ENCODE results near the gene SEPTIN12.

SEPTIN12 gene, protein sequence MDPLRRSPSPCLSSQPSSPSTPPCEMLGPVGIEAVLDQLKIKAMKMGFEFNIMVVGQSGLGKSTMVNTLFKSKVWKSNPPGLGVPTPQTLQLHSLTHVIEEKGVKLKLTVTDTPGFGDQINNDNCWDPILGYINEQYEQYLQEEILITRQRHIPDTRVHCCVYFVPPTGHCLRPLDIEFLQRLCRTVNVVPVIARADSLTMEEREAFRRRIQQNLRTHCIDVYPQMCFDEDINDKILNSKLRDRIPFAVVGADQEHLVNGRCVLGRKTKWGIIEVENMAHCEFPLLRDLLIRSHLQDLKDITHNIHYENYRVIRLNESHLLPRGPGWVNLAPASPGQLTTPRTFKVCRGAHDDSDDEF

DNA sequence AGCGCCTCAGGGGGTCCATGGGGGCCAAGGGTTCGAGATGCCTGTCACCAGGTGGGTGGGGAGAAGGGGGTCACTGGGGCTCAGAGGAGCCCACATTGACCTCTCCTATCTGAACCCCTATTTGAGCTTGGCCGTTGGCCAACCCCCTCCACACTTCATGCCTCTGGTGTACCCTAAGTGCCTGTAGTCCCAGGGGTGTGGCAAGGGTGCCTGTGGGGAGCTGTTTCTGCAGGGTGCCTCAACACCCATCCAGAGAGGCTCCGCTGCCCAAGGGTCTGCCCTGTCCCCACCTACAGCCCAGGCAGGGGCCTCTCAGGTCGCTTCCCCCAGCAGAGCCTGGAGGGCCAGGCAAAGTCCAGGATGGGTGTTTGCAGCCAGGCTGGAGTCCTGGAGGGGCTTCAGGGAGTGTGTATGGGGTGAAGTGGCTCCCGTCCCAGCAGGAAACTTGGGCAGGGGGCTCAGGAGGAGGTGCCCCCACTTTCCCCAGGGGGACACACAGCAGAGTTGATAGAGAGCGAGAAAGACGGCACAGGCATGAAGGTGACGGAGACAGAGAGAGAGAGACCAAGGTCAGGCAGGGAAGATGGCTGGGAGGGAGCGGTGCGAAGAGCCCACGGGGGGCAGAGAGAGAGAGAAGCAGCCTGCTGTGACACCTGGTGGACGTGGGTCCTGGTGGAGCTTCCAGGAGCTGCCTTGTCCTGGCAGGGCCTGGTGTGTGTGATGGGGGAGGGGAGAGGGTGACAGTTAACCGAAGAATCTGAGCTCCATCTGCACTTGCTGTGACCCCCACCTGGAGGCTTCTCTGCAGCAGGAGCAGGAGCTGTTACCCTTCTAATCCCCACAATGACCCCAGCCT, at the start of gene SEPTIN12:
TSS of gene SEPTIN12 (minus strand) at position 719 of the 856 bp plus-strand sequence. CDS start at position 19, 700 bp downstream.
- DNase-seq (ENCODE audit: low spot score): no peak

- no peak for DNase-seq (ENCODE audit: low spot score)
These were observed 48.6 kb upstream of the SEPTIN12 start for GRCh38 chr16:4836727-4837126.

- no peak for DNase-seq (ENCODE audit: low spot score)
These were observed 45.4 kb upstream of the SEPTIN12 start for GRCh38 chr16:4833584-4833983.

DNA sequence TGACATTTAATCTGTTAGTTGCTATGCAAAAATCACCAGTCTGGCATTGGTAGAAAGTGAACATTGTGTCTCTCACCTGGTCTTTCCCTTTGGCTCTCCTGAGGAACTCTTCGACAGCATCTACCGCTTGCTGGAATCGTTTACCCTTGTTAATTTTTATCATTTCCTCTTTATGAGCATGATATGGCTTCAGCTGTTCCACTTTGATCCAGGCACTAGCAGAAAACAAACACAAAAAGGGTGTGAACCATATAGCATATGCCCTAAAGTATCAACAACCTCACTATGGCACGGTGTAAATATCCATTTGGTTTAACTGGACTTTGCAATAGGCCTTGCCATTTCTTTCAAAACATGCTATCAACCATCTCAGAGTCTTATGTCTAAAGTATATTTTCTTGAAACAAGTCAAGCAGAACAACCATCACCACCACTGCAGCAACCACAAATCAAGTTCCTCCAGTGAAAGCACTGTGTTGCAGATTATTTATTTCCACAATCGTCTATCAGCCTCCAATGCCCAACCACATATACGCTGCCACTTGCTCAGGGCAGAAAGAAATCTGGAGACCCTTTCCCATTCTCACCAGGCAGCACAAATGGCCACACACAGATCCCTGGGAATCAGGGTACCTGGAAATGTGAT, 44.7 kb upstream of the SEPTIN12 start:
- DNase-seq (ENCODE audit: low spot score): no peak

GRCh38 chr16:4831616-4832015, 43.5 kb upstream of the SEPTIN12 start:
- no peak for DNase-seq (ENCODE audit: low spot score)

DNA sequence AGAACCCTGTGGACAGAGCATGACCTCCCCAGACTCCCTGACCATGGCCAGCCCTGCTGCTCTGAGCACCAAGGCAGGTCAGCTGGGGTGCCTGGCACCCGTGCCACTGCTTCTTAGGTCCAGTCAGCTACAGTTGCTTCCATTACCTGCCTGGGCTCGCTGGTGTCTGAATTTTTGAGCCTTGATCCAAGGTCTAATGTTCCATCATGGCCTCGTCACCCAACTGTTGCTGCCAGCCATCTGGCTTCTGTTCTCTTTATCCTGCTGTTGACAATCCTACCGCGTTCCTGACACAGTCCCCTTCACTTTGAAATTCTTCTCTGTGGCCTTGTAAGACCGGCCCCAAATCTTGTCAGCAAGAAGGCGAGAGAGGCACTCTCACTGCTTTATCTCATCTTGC, 42.3 kb upstream of the SEPTIN12 start:
- no peak for DNase-seq (ENCODE audit: low spot score)

GRCh38 chr16:4828567-4829321, 40.6 kb upstream of the SEPTIN12 start:
- DNase-seq (ENCODE audit: low spot score): no peak

DNA sequence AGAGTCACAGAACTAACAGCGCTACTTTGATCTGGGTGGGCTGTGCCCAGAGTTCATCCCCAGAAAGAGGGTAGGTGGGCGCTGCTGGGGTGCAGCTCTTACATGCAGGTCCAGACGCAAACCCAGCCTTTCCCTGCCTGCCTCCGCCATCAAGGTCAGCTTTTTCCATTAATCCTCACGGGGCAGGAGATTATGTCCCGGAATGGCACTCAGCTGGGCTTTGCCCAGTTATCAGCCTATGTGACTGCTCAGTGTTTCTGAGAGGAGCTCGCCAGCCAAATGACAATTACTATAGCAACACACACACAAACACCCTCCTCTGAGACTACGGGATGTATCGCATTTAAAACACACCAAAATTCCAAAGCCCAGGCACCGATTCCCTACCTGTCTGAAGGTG, 38.8 kb upstream of the SEPTIN12 start:
- no peak for DNase-seq (ENCODE audit: low spot score)

- no peak for DNase-seq (ENCODE audit: low spot score)
These were observed 38.4 kb upstream of the SEPTIN12 start for GRCh38 chr16:4826526-4826925.

- no peak for DNase-seq (ENCODE audit: low spot score)
These were observed 37.1 kb upstream of the SEPTIN12 start for GRCh38 chr16:4825196-4825595.

GRCh38 chr16:4820652-4821051, 32.5 kb upstream of the SEPTIN12 start:
- no peak for DNase-seq (ENCODE audit: low spot score)

GRCh38 chr16:4814542-4815173, 26.5 kb upstream of the SEPTIN12 start:
- DNase-seq (ENCODE audit: low spot score): no peak

- no peak for DNase-seq (ENCODE audit: low spot score)
These were observed 25.9 kb upstream of the SEPTIN12 start for GRCh38 chr16:4814046-4814445.

GRCh38 chr16:4813251-4814003, 25.3 kb upstream of the SEPTIN12 start:
- no peak for DNase-seq (ENCODE audit: low spot score)

DNA sequence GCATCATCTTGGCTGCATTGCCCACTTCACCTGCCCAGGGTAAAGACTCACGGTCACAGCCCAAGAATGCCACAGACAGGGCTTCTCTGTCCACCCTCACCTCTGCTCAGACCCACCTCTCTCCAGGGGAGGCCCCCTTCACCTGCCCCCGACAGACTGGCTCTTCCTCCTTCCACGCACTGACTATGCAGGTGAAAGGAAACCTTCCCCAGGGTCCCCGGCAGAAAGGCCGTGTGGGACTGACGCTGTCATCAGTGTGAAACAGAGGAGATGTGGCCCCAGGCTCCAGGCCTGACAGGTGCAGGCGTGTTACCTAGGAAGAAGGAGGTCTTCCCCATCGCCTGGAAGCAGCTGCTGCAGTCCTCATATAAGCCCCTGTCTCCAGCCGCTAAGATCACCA, 23.6 kb upstream of the SEPTIN12 start:
- DNase-seq (ENCODE audit: low spot score): no peak

DNA sequence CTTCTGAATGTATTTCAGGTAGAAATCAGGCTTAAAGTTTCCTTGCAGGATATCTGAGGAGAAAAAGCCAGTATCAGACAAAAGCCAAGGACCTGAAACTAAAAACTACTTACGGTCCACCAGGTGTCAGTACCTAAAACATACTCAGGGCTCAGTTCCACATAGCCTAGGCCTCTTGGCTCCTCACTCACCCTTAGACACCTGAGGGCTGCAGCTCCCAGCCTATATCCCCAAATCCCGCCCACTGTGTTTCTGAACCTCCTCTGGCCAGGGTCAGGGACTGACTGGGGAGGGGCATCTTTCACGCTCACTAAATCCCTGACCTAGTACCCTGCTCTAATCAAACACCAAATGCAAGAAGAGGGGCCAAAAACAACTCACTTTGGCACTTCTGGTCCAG, 23.1 kb upstream of the SEPTIN12 start:
- DNase-seq (ENCODE audit: low spot score): no peak

GRCh38 chr16:4806280-4806679, 18.1 kb upstream of the SEPTIN12 start:
- DNase-seq (ENCODE audit: low spot score): no peak

DNA sequence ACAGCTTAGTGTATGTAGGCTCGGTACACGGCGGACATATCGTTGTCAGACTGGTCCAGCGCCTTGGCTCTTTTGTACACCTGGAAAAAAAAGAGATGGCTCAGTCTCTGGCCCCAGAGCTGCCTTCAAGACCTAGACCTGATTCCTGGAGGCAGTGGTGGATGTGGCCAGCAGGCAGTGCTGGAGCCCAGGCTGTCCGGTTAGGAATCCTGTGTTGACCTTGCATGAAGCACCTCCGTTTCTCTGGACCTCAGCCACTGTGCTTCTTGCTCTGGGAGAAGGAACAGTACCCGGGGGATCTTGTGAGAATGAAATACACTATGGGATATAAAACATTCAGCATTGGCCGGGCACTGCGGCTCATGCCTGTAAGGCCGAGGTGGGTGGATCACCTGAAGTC, 17.1 kb upstream of the SEPTIN12 start:
- no peak for DNase-seq (ENCODE audit: low spot score)

DNA sequence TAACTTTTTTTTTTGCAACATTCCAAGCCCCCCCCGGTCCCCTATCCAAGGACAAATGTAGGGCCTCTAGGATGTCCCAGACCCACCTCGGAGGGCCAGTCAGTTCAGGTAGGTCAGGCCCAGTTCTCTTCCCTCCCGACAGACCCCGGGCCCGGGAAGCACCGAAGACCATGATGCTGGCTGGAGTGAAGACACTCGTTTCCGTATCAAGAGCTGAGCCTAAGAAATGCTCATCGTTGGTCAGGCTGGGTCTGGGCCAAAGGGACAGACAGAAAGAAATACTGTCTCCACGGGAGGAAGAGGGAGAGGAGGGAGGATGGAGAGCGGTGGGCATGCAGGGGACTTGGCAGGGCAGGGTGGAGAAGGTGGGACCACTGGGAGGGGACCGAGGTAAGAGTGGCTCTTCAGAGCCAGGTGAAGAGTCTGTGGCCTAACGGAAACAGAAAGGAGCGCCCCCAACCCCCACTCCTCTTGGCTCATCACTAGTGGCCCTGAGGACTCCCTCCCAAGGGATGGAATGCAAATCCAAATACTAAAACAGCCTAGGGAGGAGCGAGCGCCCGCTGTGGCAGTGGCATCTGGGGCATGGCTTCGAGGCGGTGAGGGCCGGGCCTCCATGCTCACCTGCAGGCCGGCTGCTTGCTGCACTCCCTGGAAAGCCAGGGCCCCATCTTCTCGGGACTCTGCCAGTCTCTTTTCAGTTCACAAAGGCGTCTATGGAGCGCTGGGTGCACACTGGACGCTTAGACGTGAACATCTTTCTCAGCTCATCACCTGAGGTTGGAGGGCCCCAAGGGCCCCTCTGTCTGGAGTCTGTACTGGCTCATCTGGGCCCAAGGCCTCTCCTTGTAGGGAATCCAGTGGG, 16.0 kb upstream of the SEPTIN12 start:
- DNase-seq (ENCODE audit: low spot score): no peak

DNA sequence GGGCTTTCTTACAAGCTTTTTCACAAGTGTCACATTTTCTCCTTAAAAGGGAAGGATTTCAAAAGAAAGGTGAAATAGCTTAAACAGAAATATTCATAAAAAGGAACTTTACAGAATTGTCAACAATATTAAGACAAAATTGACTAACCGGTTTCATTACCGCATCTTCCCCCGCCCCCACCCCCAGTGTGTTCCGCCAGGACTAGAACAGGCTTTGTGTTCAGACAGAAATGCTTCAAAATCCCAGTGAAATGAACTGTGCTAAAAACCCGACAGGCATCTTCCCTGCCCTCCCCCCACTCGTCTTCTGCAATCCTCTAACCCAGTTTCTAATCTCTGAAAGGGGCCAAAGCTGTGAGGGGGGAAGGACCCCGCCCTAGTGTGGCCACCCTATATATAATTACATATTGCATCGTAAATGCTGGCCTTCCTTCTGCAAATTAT, 15.3 kb upstream of the SEPTIN12 start:
- DNase-seq (ENCODE audit: low spot score): no peak

All from left forelimb (tissue), 1 donor.